IPS DF 6.9 (cell line): ENCODE data around the gene CFAP210.

Experiments used
- DNase-seq: peaks from one replicate; pipeline ENCODE4 v3.0.0-alpha.2; 2013; ENCODE audit warnings: low read depth, low spot score
- H3K27ac ChIP-seq: one replicate; pipeline ENCODE4 v1.5.1; 2013; ENCODE audit warnings: low read length, control low read depth
- H3K27me3 ChIP-seq: 2 replicates; pipeline ENCODE4 v1.6.1; 2013; ENCODE audit warnings: mild to moderate bottlenecking, low read length; ENCODE audit not compliant: control insufficient read depth, insufficient read depth
- H3K36me3 ChIP-seq: 2 replicates; pipeline ENCODE4 v1.6.1; 2013; ENCODE audit warnings: low read length; ENCODE audit not compliant: control insufficient read depth, insufficient read depth
- H3K4me1 ChIP-seq: 2 replicates; pipeline ENCODE4 v1.6.1; 2013; ENCODE audit warnings: low read length; ENCODE audit not compliant: control insufficient read depth, insufficient read depth
- H3K4me3 ChIP-seq: 2 replicates; pipeline ENCODE4 v1.5.1; 2013; ENCODE audit warnings: mild to moderate bottlenecking, low read length
- H3K9me3 ChIP-seq: 2 replicates; pipeline ENCODE4 v1.6.1; 2013; ENCODE audit warnings: low read length, inconsistent platforms; ENCODE audit not compliant: control insufficient read depth, insufficient read depth
- WGBS: extraction: QIAGEN DNeasy Blood & Tissue Kit; methylation state at CpG from one replicate; pipeline ENCODE4 v1.1.7; 2013; ENCODE audit warnings: mixed read lengths, missing lambda C conversion rate; ENCODE audit not compliant: insufficient read length, insufficient coverage; 5-methylcytosine and 5-hydroxymethylcytosine counted together

CFAP210 gene

DNA sequence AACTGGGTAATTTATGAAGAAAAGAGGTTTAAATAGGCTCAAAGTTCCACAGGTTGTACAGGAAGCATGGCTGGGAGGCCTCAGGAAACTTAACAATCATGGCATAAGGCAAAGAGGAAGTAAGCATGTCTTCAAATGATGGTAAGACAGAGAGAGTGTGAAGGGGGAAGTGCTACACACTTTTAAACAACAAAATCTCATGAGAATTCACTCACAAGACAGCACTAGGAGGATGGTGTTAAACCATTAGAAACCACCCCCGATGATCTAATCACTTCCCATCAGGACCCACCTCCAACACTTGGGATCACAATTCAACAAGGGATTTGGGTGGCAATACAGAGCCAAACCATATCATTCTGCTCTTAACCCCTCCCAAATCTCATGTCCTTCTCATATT, 34.9 kb downstream of the CFAP210 start:
- Histone ChIP-seq H3K4me3 (no peak overlapping the region), H3K9me3 (no peaks in the 10 kb centered on the region), H3K27me3 (no peaks in the 10 kb centered on the region), H3K36me3 (no peaks in the 10 kb centered on the region), H3K27ac (no peak overlapping the region), H3K4me1 (no peaks in the 10 kb centered on the region)
- no CpG with 5 or more reads among the region's 1 CpG for WGBS
- no peak for DNase-seq

GRCh38 chr2:169658877-169659276, 35.3 kb downstream of the CFAP210 start:
- H3K4me1 ChIP-seq = no peaks in the 10 kb centered on the region
- H3K27ac ChIP-seq = no peak overlapping the region
- H3K4me3 ChIP-seq = no peak overlapping the region
- no peaks in the 10 kb centered on the region for H3K27me3 ChIP-seq
- DNase-seq = no peak
- H3K9me3 ChIP-seq = no peaks in the 10 kb centered on the region
- no CpG with 5 or more reads among the region's 1 CpG for WGBS
- H3K36me3 ChIP-seq = no peaks in the 10 kb centered on the region

GRCh38 chr2:169656164-169656563, 38.0 kb downstream of the CFAP210 start:
- Histone ChIP-seq H3K36me3 (no peaks in the 10 kb centered on the region), H3K4me3 (no peak overlapping the region), H3K27ac (no peak overlapping the region), H3K4me1 (no peaks in the 10 kb centered on the region), H3K9me3 (no peaks in the 10 kb centered on the region), H3K27me3 (no peaks in the 10 kb centered on the region)
- WGBS = 99% methylated on average over 2 of the region's 3 CpGs
- no peak for DNase-seq

GRCh38 chr2:169653636-169654035, 40.6 kb downstream of the CFAP210 start:
- Histone ChIP-seq H3K9me3 (no peaks in the 10 kb centered on the region), H3K27ac (no peak overlapping the region), H3K36me3 (no peaks in the 10 kb centered on the region), H3K27me3 (no peaks in the 10 kb centered on the region), H3K4me1 (no peaks in the 10 kb centered on the region), H3K4me3 (no peak overlapping the region)
- no CpG with 5 or more reads among the region's 3 CpGs for WGBS
- no peak for DNase-seq

DNA sequence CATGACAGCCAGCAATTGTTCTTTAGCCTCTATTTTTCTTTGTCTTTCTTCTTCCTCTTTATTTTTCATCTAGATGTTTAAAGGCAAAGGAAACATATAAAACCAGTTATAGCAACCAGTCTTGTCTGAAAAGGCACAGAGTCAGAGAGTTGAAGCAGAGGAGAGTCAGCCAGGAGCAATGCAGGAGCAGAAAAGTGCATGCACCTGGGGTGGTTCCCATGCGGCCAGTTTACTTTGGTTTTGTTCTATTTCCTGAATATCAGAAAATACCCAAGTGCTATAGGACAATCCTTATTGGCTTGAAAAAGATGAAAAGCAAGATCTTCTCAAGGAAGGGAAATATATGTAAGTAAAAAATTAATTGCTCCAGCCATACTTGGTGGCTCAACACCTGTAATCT, 44.9 kb downstream of the CFAP210 start:
- no peaks in the 10 kb centered on the region for H3K9me3 ChIP-seq
- H3K4me1 ChIP-seq = no peaks in the 10 kb centered on the region
- H3K27ac ChIP-seq = no peak overlapping the region
- H3K36me3 ChIP-seq = no peaks in the 10 kb centered on the region
- no CpG with 5 or more reads among the region's 1 CpG for WGBS
- H3K27me3 ChIP-seq = no peaks in the 10 kb centered on the region
- H3K4me3 ChIP-seq = no peak overlapping the region
- no peak for DNase-seq

DNA sequence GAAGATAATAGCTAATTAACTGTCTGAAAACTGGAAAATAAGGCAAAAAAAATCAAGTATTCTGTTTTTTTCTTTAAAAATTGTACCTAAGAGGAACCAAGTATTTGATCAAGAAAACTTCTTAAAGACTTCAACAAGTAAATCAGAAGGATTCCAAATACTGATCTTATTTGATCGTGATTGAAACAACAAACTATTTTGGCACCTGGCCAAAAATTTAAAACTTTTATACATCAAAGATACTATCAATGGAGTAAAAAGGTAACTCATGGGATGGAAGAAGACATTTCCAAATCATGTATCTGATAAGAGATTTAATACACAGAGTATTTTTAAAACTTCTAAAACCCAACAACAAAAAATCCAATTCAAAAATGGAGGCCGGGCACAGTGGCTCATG, 46.7 kb downstream of the CFAP210 start:
- no CpG with 5 or more reads among the region's 2 CpGs for WGBS
- DNase-seq = no peak
- no peaks in the 10 kb centered on the region for H3K36me3 ChIP-seq
- H3K4me3 ChIP-seq = no peak overlapping the region
- H3K27ac ChIP-seq = no peak overlapping the region
- H3K27me3 ChIP-seq = no peaks in the 10 kb centered on the region
- H3K9me3 ChIP-seq = no peaks in the 10 kb centered on the region
- H3K4me1 ChIP-seq = no peaks in the 10 kb centered on the region

DNA sequence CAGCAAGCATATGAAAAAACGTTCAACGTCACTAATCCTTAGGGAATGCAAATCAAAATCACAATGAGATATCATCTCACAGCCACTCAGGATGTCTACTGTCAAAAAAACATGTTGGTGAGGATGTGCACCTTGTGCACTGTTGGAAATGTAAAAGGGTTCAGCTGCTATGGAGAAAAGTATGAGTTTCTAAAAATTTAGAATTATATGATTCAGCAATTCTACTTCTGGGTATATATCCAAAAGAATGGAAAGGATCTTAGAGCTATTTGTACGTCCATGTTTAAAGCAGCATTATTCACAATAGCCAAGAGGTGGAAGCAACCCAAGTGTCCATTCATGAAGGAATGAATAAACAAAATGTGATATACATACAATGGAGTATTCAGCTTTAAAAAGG, 50.0 kb downstream of the CFAP210 start:
- Histone ChIP-seq H3K9me3 (no peaks in the 10 kb centered on the region), H3K27me3 (no peaks in the 10 kb centered on the region), H3K27ac (no peak overlapping the region), H3K4me1 (no peaks in the 10 kb centered on the region), H3K36me3 (no peaks in the 10 kb centered on the region), H3K4me3 (no peak overlapping the region)
- no peak for DNase-seq
- no CpG with 5 or more reads among the region's 3 CpGs for WGBS

GRCh38 chr2:169641464-169641863, 52.7 kb downstream of the CFAP210 start:
- WGBS = no CpG with 5 or more reads among the region's 2 CpGs
- DNase-seq = no peak
- no peaks in the 10 kb centered on the region for H3K27me3 ChIP-seq
- H3K4me1 ChIP-seq = no peaks in the 10 kb centered on the region
- H3K4me3 ChIP-seq = no peak overlapping the region
- H3K9me3 ChIP-seq = no peaks in the 10 kb centered on the region
- H3K27ac ChIP-seq = no peak overlapping the region
- H3K36me3 ChIP-seq = peaks cover 3% of the 10 kb centered on the region; the same call in 1 of the 2 replicates

DNA sequence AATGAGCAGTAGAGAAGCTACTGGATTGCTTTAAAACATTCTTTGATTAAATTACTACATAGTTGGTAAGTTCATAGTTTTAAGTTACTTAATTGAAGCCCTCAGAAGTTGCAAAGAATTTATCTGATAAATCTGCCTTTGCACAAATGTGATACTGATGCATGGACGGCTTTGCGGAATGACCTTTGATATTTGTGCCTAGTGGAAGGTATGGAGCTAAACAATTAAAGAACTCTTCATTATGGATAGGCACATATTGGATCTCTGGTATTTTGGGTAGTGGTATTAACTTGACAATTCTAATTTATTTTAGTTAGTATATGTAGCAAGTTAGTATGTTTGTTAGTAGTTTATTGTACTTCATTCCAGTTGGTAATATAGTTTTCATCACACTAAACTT, 54.1 kb downstream of the CFAP210 start:
- no peaks in the 10 kb centered on the region for H3K4me1 ChIP-seq
- no peak for DNase-seq
- no peak overlapping the region for H3K27ac ChIP-seq
- no peaks in the 10 kb centered on the region for H3K27me3 ChIP-seq
- WGBS = no CpG with 5 or more reads among the region's 2 CpGs
- H3K9me3 ChIP-seq = no peaks in the 10 kb centered on the region
- H3K36me3 ChIP-seq = peaks cover 3% of the 10 kb centered on the region; the same call in 1 of the 2 replicates
- H3K4me3 ChIP-seq = no peak overlapping the region

- Histone ChIP-seq H3K36me3 (peaks cover 3% of the 10 kb centered on the region; the same call in 1 of the 2 replicates), H3K9me3 (no peaks in the 10 kb centered on the region), H3K27ac (no peak overlapping the region), H3K27me3 (no peaks in the 10 kb centered on the region), H3K4me3 (no peak overlapping the region), H3K4me1 (no peaks in the 10 kb centered on the region)
- DNase-seq = no peak
- WGBS = no CpG with 5 or more reads among the region's 3 CpGs
Observed at GRCh38 chr2:169637620-169638019, 56.6 kb downstream of the CFAP210 start.

DNA sequence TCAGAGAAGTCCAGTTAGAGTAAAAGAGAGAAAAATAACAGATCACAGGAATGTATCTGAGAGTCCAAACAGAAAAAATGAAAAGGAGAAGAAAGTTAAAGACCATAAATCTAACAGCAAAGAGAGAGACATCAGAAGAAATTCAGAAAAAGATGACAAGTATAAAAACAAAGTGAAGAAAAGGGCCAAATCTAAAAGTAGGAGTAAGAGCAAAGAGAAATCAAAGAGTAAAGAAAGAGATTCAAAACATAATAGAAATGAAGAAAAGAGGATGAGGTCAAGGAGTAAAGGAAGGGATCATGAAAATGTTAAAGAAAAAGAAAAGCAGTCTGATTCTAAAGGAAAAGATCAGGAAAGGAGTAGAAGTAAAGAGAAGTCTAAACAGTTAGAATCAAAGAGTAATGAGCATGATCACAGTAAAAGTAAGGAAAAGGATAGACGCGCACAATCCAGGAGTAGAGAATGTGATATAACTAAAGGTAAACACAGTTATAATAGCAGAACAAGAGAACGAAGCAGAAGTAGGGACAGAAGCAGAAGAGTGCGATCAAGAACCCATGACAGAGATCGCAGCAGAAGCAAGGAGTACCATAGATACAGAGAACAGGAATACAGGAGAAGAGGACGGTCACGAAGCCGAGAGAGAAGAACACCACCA, 57.6 kb downstream of the CFAP210 start:
- Histone ChIP-seq H3K27me3 (no peaks in the 10 kb centered on the region), H3K4me1 (no peaks in the 10 kb centered on the region), H3K36me3 (peaks cover 3% of the 10 kb centered on the region; the same call in 1 of the 2 replicates), H3K4me3 (no peak overlapping the region), H3K27ac (no peak overlapping the region), H3K9me3 (no peaks in the 10 kb centered on the region)
- no CpG with 5 or more reads among the region's 8 CpGs for WGBS
- DNase-seq = no peak
